K562 (cell line): ENCODE results near the gene S100A8.

ENCODE experiments used
- FOXA3 ChIP-seq, 2 experiments: fragments of 450-650 bp in 1 of 2; sonication (generic) in 1 of 2; formaldehyde crosslinking; IDR thresholded peaks in 1 of 2; conservative IDR thresholded peaks in 1 of 2; 2 replicates each; pipeline versions ENCODE4 v1.4.0 to v1.8.0; 2020 to 2022; ENCODE audit warnings: mild to moderate bottlenecking in 2 of 2, missing genetic modification reagents in 1 of 2
- HCFC1 ChIP-seq: IDR thresholded peaks from 2 replicates; pipeline ENCODE4 v1.6.1; 2012; ENCODE audit warnings: low read depth, low read length, improper control_type of control experiment
- JUND ChIP-seq, 2 experiments: IDR thresholded peaks; 2 replicates in 1 of 2; 3 replicates in 1 of 2; pipeline ENCODE4 v1.6.1; 2011; ENCODE audit warnings: borderline replicate concordance in 2 of 2, low read depth in 2 of 2, low read length in 2 of 2, improper control_type of control experiment in 1 of 2, missing biosample characterization in 1 of 2, missing genetic modification characterization in 1 of 2, missing genetic modification reagents in 1 of 2
- NFYB ChIP-seq: IDR thresholded peaks from 2 replicates; pipeline ENCODE4 v1.6.1; 2011; ENCODE audit warnings: mild to moderate bottlenecking, moderate library complexity; ENCODE audit not compliant: insufficient read length; ENCODE audit errors: extremely low read depth
- PYGO2 ChIP-seq: fragments of 450-650 bp; IDR thresholded peaks from 2 replicates; pipeline ENCODE4 v1.6.1; 2016; ENCODE audit warnings: mild to moderate bottlenecking, missing genetic modification characterization, moderate library complexity, missing compliant biosample characterization
- SMARCC2 ChIP-seq: fragments of 450-650 bp; IDR thresholded peaks from 2 replicates; pipeline ENCODE4 v1.6.1; 2017; ENCODE audit warnings: antibody characterized with exemption, moderate library complexity, mild to moderate bottlenecking, low read depth
- TF ChIP-seq, protein P1 (sequence below): fragments of 450-650 bp; IDR thresholded peaks from 2 replicates; pipeline ENCODE4 v1.6.1; 2016; ENCODE audit warnings: mild to moderate bottlenecking
- TF ChIP-seq, protein P2 (sequence below): fragments of 450-650 bp; IDR thresholded peaks from 2 replicates; pipeline ENCODE4 v1.6.1; 2016; ENCODE audit warnings: antibody characterized with exemption
- TF ChIP-seq, protein P3 (sequence below), 3 experiments: fragments of 200-800 bp in 1 of 3; fragments of 250-450 bp in 1 of 3; fragments of 450-650 bp in 1 of 3; sonication (Bioruptor Pico) in 1 of 3; sonication (Bioruptor generic) in 1 of 3; formaldehyde crosslinking in 1 of 3; IDR thresholded peaks; 2 replicates each; pipeline versions ENCODE4 v1.6.1 to v1.8.0; 2016 to 2022; ENCODE audit warnings: mild to moderate bottlenecking in 2 of 3, missing genetic modification characterization in 2 of 3, missing compliant biosample characterization in 1 of 3, moderate library complexity in 1 of 3
- TF ChIP-seq, protein P4 (sequence below), 3 experiments: IDR thresholded peaks in 2 of 3; conservative IDR thresholded peaks in 1 of 3; 2 replicates each; pipeline ENCODE4 v1.5.1; 2011 to 2012; ENCODE audit warnings: low read length in 3 of 3, mild to moderate bottlenecking in 3 of 3, control low read depth in 2 of 3, improper control_type of control experiment in 1 of 3, inconsistent platforms in 1 of 3, low read depth in 1 of 3, mixed read lengths in 1 of 3, moderate library complexity in 1 of 3; ENCODE audit not compliant: insufficient read depth in 2 of 3
- TF ChIP-seq, protein P5 (sequence below): sonication (generic); formaldehyde crosslinking; IDR thresholded peaks from 2 replicates; pipeline ENCODE4 v1.8.1; 2023; ENCODE audit warnings: mild to moderate bottlenecking, missing genetic modification reagents
- TF ChIP-seq, protein P6 (sequence below): sonication (generic); formaldehyde crosslinking; IDR thresholded peaks from 2 replicates; pipeline ENCODE4 v1.8.1; 2023; ENCODE audit warnings: mild to moderate bottlenecking, missing genetic modification reagents

DNA sequence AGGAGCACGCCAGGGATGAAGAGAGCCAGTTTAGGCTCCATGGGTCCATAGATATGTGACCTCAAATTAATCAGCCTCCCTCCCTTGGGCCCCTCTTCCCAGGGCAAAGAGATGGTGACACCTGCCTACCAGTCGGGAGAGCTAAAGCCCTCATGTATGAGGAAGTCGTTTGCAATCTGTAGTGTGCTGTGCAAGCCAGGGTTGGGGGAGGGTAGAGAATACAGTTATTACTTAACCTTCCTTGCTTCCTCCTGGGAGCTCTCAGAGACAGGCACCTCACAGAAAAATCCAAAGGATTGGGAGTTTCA, 46.2 kb downstream of the S100A8 start:
- no peak for TF ChIP-seq JUND (IDR thresholded peaks at IDR 0.05; ENCODE audit: borderline replicate concordance, low read depth, low read length)
- TF ChIP-seq JUND (tag; IDR thresholded peaks at IDR 0.05; ENCODE audit: borderline replicate concordance, low read depth, low read length) = no peak; the same call in 2 of the 3 replicates
- no peak for TF ChIP-seq PYGO2 (tag)
- TF ChIP-seq FOXA3 (CRISPR knock-in tag; conservative IDR thresholded peaks at IDR 0.05 in 1 of 2, IDR thresholded peaks at IDR 0.05 in 1 of 2) = no peak
- no peak for TF ChIP-seq HCFC1
- TF ChIP-seq, protein P1, sequence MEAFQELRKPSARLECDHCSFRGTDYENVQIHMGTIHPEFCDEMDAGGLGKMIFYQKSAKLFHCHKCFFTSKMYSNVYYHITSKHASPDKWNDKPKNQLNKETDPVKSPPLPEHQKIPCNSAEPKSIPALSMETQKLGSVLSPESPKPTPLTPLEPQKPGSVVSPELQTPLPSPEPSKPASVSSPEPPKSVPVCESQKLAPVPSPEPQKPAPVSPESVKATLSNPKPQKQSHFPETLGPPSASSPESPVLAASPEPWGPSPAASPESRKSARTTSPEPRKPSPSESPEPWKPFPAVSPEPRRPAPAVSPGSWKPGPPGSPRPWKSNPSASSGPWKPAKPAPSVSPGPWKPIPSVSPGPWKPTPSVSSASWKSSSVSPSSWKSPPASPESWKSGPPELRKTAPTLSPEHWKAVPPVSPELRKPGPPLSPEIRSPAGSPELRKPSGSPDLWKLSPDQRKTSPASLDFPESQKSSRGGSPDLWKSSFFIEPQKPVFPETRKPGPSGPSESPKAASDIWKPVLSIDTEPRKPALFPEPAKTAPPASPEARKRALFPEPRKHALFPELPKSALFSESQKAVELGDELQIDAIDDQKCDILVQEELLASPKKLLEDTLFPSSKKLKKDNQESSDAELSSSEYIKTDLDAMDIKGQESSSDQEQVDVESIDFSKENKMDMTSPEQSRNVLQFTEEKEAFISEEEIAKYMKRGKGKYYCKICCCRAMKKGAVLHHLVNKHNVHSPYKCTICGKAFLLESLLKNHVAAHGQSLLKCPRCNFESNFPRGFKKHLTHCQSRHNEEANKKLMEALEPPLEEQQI = no peak
- TF ChIP-seq, protein P2, sequence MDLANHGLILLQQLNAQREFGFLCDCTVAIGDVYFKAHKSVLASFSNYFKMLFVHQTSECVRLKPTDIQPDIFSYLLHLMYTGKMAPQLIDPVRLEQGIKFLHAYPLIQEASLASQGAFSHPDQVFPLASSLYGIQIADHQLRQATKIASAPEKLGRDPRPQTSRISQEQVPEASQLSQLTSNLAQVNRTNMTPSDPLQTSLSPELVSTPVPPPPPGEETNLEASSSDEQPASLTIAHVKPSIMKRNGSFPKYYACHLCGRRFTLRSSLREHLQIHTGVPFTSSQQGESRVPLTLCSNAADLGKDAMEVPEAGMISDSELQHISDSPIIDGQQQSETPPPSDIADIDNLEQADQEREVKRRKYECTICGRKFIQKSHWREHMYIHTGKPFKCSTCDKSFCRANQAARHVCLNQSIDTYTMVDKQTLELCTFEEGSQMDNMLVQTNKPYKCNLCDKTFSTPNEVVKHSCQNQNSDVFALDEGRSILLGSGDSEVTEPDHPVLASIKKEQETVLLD = no peak
- TF ChIP-seq, protein P3, sequence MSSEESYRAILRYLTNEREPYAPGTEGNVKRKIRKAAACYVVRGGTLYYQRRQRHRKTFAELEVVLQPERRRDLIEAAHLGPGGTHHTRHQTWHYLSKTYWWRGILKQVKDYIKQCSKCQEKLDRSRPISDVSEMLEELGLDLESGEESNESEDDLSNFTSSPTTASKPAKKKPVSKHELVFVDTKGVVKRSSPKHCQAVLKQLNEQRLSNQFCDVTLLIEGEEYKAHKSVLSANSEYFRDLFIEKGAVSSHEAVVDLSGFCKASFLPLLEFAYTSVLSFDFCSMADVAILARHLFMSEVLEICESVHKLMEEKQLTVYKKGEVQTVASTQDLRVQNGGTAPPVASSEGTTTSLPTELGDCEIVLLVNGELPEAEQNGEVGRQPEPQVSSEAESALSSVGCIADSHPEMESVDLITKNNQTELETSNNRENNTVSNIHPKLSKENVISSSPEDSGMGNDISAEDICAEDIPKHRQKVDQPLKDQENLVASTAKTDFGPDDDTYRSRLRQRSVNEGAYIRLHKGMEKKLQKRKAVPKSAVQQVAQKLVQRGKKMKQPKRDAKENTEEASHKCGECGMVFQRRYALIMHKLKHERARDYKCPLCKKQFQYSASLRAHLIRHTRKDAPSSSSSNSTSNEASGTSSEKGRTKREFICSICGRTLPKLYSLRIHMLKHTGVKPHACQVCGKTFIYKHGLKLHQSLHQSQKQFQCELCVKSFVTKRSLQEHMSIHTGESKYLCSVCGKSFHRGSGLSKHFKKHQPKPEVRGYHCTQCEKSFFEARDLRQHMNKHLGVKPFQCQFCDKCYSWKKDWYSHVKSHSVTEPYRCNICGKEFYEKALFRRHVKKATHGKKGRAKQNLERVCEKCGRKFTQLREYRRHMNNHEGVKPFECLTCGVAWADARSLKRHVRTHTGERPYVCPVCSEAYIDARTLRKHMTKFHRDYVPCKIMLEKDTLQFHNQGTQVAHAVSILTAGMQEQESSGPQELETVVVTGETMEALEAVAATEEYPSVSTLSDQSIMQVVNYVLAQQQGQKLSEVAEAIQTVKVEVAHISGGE (CRISPR knock-in tag; IDR thresholded peaks at IDR 0.05) = no peak
- TF ChIP-seq, protein P4, sequence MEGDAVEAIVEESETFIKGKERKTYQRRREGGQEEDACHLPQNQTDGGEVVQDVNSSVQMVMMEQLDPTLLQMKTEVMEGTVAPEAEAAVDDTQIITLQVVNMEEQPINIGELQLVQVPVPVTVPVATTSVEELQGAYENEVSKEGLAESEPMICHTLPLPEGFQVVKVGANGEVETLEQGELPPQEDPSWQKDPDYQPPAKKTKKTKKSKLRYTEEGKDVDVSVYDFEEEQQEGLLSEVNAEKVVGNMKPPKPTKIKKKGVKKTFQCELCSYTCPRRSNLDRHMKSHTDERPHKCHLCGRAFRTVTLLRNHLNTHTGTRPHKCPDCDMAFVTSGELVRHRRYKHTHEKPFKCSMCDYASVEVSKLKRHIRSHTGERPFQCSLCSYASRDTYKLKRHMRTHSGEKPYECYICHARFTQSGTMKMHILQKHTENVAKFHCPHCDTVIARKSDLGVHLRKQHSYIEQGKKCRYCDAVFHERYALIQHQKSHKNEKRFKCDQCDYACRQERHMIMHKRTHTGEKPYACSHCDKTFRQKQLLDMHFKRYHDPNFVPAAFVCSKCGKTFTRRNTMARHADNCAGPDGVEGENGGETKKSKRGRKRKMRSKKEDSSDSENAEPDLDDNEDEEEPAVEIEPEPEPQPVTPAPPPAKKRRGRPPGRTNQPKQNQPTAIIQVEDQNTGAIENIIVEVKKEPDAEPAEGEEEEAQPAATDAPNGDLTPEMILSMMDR (IDR thresholded peaks at IDR 0.05 in 2 of 3, conservative IDR thresholded peaks at IDR 0.05 in 1 of 3; ENCODE audit: insufficient read depth in 2 of 3, low read depth in 1 of 3, low read length in 3 of 3) = no peak
- no peak for TF ChIP-seq NFYB
- TF ChIP-seq, protein P5, sequence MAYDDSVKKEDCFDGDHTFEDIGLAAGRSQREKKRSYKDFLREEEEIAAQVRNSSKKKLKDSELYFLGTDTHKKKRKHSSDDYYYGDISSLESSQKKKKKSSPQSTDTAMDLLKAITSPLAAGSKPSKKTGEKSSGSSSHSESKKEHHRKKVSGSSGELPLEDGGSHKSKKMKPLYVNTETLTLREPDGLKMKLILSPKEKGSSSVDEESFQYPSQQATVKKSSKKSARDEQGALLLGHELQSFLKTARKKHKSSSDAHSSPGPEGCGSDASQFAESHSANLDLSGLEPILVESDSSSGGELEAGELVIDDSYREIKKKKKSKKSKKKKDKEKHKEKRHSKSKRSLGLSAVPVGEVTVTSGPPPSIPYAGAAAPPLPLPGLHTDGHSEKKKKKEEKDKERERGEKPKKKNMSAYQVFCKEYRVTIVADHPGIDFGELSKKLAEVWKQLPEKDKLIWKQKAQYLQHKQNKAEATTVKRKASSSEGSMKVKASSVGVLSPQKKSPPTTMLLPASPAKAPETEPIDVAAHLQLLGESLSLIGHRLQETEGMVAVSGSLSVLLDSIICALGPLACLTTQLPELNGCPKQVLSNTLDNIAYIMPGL (CRISPR knock-in tag) = no peak
- no peak for TF ChIP-seq SMARCC2
- TF ChIP-seq, protein P6, sequence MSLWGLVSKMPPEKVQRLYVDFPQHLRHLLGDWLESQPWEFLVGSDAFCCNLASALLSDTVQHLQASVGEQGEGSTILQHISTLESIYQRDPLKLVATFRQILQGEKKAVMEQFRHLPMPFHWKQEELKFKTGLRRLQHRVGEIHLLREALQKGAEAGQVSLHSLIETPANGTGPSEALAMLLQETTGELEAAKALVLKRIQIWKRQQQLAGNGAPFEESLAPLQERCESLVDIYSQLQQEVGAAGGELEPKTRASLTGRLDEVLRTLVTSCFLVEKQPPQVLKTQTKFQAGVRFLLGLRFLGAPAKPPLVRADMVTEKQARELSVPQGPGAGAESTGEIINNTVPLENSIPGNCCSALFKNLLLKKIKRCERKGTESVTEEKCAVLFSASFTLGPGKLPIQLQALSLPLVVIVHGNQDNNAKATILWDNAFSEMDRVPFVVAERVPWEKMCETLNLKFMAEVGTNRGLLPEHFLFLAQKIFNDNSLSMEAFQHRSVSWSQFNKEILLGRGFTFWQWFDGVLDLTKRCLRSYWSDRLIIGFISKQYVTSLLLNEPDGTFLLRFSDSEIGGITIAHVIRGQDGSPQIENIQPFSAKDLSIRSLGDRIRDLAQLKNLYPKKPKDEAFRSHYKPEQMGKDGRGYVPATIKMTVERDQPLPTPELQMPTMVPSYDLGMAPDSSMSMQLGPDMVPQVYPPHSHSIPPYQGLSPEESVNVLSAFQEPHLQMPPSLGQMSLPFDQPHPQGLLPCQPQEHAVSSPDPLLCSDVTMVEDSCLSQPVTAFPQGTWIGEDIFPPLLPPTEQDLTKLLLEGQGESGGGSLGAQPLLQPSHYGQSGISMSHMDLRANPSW (CRISPR knock-in tag) = no peak
